Stimulated activated naive CD4-positive, alpha-beta T cell treated with Interleukin-2 at 50 U/mL for 16 hours (primary cell): Measurements from ENCODE around the gene PEX14.

ENCODE experiments used
- DNase-seq: peaks from one replicate; lab custom pipeline; 2025; lab: John Stamatoyannopoulos, UW

Gene PEX14

GRCh38 chr1:10617931-10618885 is 143.5 kb downstream of the PEX14 start:
- no peak for DNase-seq

- no peak for DNase-seq
Observed at GRCh38 chr1:10620776-10621175, 146.0 kb downstream of the PEX14 start.

- DNase-seq, result no peak
Observed at GRCh38 chr1:10621906-10622305, 147.2 kb downstream of the PEX14 start.

- DNase-seq, result no peak
Observed at GRCh38 chr1:10622910-10623685, 148.3 kb downstream of the PEX14 start.

- no peak for DNase-seq
Observed at GRCh38 chr1:10623686-10624145, 149.0 kb downstream of the PEX14 start.

- no peak for DNase-seq
Observed at GRCh38 chr1:10624256-10625050, 149.7 kb downstream of the PEX14 start.

GRCh38 chr1:10625076-10625475 is 150.3 kb downstream of the PEX14 start:
- no peak for DNase-seq

- no peak for DNase-seq
Observed at GRCh38 chr1:10625554-10625953, 150.8 kb downstream of the PEX14 start.

- DNase-seq, result no peak
Observed at GRCh38 chr1:10626131-10626731, 151.5 kb downstream of the PEX14 start.

- no peak for DNase-seq
Observed at GRCh38 chr1:10626791-10627410, 152.2 kb downstream of the PEX14 start.

- no peak for DNase-seq
Observed at GRCh38 chr1:10628685-10629084, 153.9 kb downstream of the PEX14 start.

- no peak for DNase-seq
Observed at GRCh38 chr1:10629091-10629815, 154.5 kb downstream of the PEX14 start.

GRCh38 chr1:10629816-10630571 is 155.2 kb downstream of the PEX14 start:
- DNase-seq, result no peak

GRCh38 chr1:10630661-10631120 is 155.9 kb downstream of the PEX14 start:
- DNase-seq, result no peak

GRCh38 chr1:10631121-10631810 is 156.5 kb downstream of the PEX14 start:
- DNase-seq, result no peak

- DNase-seq, result no peak
Observed at GRCh38 chr1:10631811-10632593, 157.3 kb downstream of the PEX14 start.

GRCh38 chr1:10632691-10633090 is 157.9 kb downstream of the PEX14 start:
- DNase-seq, result no peak

- DNase-seq, result no peak
Observed at GRCh38 chr1:10633416-10633815, 158.7 kb downstream of the PEX14 start.
